Right renal cortex interstitium (tissue), 3 donors: ENCODE measurements around the gene RASL11B. TPM values are rescaled to one million over a fixed set of nuclear protein-coding genes. Genes with fewer than 3 reads are reported as not detected.
"Not testable (repeated sequence)": the region's sequence is repeated elsewhere in the genome, so short reads cannot be mapped to it uniquely, and the experiment has no call there.

Experiments used
- DNase-seq, 3 donors: peaks; one replicate each; pipeline ENCODE4 v3.0.0-alpha.2; 2013; ENCODE audit warnings: low read depth in 3 of 3, low spot score in 2 of 3
- polyA plus RNA-seq, 3 donors: library from polyadenylated mRNA; unstranded; fragments of 120-200 nt; gene quantifications; one replicate each; pipeline ENCODE4 v1.2.1, GENCODE V29; 2013; ENCODE audit not compliant: insufficient read length in 3 of 3

The RASL11B gene, protein sequence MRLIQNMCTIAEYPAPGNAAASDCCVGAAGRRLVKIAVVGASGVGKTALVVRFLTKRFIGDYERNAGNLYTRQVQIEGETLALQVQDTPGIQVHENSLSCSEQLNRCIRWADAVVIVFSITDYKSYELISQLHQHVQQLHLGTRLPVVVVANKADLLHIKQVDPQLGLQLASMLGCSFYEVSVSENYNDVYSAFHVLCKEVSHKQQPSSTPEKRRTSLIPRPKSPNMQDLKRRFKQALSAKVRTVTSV
- polyA plus RNA-seq: 10 to 100 TPM; 39.6 to 49.7 (median 47.6) TPM

DNA sequence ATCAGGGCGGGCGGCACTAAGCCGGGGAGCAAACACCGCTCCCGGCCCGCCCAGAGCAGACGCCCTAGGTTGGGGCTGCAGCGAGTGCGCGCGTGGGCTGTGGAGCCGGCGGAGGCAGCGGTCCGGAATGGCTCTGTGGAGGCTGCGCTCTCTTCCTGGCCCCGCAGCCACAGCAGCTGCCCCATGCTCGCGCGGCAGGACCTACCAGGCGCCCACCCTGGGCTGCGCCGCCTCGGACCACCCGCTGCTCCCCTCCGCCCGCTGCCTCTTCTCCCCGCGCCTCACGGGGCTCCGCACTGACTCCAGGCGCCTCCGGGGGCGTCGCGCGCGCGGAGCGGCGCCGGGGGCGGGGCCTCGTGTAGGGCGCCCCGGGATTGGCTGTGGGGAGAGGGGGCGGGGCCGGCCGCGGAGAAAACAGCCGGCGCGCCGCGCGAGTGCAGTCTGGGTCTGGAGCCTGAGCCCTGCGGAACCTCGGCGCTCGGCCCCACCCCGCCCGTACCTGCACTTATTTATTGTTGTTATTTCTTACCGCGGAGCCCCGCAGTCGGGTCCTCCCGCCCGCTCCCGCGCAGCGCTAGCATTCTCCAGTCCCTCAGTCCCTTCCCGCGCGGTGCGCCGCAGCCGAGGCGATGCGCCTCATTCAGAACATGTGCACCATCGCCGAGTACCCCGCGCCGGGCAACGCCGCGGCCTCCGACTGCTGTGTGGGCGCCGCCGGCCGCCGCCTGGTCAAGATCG lies at the start of gene RASL11B:
Gene RASL11B, plus strand, starts transcription at position 439 of the 738 bp plus-strand sequence. Its CDS starts 191 bp downstream, at position 630.
- DNase-seq: peak in 2 of 3 donors; percentile 67 to 70

DNA sequence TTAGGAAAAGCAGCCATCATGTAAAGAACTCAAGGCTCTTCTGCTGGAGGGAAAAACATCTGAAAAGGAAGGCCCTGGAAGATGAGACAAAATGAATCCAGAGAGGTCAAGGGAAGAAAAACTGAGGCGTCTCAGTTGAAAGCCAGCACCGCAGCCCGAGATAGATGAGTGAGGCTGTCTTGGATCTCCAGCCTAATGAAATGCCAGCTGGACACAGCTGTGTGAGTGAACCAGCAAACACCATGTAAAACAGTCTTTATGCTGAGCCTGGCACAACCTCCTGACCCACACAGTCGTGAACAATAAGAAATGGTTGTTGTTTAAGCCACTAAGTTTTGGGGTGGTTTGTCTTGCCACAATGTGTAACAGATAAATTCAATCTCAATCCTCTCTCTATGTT lies 48.6 kb upstream of the RASL11B start:
- DNase-seq: no peak

GRCh38 chr4:52822583-52822971 lies 39.5 kb upstream of the RASL11B start:
- no peak for DNase-seq

- DNase-seq: no peak
Measured at GRCh38 chr4:52822972-52823701, 39.0 kb upstream of the RASL11B start.

DNA sequence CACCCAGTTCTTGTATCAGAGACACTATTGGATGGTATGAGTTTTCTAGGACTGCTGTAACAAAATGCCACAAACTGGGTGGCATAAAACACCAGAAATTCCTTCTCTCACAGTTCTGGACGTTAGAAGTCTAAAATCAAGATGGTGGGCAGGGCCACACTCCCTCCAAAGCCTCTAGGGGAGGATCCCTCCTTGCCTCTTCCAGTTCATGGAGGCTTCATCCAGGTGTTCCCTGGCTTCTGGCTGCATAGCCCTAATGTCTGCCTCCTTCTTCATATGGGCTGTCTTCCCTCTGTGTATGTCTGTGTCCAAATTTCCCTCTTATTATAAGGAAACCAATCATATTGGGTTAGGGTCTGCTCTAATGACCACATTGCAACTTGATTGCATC lies 38.4 kb upstream of the RASL11B start:
- no peak for DNase-seq

DNA sequence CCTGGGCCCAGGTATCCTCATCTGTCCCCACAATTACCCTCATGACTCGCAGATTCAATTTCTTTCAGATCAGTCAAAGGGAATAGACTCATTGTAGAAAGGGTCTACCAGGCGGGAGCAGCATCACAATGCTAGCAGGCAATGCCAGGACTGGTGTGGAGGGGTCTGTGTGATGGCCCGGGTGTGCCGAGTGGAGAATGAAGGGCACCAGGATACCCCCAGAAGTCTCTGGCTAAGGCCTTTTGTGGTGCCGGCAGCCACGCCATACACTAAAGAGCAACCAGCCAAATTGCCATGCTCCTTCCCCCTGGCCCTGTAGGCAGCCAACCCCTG lies 37.9 kb upstream of the RASL11B start:
- no peak for DNase-seq

DNA sequence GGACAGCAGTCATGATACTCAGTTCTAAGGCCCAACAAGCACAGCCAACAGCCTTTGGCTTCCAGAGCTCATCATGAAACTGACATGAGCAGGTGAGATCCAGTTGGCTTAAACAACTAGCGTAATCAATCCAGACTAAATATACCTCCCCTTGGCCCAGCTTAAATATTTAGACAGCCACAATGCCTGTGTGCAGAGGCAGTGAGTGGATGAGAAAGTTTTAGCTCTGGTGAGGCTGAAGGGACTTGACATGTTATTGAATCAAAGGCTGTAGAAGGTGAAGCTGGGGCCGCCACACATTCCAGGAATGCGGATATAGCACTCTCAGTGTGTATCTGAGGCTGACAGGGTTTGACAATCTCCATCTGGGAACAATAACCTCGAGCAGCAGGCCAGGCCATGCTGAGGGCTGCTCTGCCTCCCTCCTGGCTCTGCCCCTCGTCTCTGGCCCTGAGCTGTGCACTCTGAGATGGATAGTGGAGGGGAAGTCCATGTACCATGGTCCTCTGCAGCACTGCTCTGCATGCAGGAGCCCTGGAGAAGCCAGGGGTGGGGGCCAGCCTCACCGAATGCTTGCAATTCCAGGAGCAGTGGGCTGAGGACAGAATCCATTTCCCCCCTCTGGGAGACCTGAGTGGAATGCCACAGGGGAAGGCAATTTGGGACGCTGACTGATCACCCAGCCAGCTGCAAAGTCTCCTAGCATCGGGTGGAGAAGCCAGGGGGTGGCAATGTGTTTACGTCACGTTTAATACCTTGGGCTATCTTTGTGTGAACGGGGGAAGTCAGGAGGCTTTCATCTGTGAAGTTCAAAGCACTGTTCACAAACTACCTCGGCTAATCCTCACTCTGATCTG lies 37.3 kb upstream of the RASL11B start:
- peak; percentile 66 to 77 (median 67) for DNase-seq

- DNase-seq: no peak
Measured at GRCh38 chr4:52825460-52826090, 36.5 kb upstream of the RASL11B start.

- DNase-seq: no peak
Measured at GRCh38 chr4:52833941-52834525, 28.1 kb upstream of the RASL11B start.

DNA sequence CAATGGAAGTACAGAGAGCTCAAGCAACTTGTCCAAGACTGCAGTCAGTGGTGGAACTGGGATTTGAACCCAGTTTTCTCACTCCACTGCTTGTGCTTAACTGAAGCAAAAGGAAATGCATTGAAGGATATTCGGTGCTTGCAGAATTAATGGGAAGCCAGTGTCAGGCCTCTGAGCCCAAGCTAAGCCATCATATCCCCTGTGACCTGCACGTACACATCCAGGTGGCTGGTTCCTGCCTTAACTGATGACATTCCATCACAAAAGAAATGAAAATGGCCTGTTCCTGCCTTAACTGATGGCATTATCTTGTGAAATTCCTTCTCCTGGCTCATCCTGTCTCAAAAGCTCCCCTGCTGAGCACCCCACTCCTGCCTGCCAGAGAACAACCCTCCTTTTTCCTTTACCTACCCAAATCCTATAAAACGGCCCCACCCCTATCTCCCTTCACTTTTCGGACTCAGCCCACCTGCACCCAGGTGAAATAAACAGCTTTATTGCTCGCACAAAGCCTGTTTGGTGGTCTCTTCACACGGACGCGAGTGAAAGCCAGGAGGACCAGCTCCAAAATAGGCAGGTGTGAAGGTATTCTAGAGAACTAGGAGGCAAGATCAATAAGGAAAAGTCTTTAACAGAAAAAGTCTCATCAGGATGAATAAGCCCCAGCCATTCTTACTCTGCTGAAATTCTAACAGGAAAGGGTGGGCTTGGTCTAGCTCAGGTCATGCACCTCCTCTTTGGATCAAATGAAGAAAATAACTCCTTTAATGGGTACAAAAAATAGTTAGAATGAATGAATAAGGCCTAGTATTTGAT lies 27.3 kb upstream of the RASL11B start:
- not testable (repeated sequence) for DNase-seq

DNA sequence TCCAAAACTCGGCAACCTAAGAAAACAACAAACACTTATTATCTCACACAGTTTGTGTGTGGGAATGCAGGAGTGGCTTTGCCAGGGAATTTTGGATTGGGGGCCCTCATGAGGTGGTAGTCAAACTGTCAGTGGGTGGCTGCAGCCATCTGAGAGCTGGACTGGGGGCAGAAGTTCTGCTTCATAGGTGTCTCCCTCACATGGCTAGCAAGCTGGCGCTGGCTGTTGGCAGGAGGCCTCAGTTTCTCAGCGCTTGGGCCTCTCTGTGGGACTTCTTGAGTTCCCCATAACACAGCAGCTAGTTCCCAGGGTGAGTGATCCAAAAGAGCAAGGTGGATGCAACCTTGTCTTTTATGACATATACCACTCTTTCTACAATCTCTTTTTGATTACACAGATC lies 26.0 kb upstream of the RASL11B start:
- no peak for DNase-seq

DNA sequence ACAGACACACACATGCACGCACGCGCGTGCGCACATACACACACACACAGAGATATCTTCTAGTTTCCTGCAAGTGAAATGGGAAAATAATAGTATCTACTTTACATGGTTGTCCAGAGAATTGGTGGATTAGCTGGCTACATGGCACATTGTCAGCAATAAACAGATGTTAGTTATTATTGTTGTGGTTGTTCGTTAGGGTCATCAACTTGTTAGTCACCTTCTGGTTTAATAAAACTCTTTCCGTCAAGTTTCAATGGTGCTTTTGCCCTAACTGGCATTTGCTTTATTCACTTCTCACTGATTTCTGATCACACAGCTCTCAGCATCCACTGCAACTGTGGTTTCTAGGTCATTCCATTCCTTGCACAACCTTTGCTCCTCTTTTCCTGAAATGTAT lies 25.4 kb upstream of the RASL11B start:
- DNase-seq: no peak

GRCh38 chr4:52837716-52838558 lies 24.2 kb upstream of the RASL11B start:
- no peak for DNase-seq

DNA sequence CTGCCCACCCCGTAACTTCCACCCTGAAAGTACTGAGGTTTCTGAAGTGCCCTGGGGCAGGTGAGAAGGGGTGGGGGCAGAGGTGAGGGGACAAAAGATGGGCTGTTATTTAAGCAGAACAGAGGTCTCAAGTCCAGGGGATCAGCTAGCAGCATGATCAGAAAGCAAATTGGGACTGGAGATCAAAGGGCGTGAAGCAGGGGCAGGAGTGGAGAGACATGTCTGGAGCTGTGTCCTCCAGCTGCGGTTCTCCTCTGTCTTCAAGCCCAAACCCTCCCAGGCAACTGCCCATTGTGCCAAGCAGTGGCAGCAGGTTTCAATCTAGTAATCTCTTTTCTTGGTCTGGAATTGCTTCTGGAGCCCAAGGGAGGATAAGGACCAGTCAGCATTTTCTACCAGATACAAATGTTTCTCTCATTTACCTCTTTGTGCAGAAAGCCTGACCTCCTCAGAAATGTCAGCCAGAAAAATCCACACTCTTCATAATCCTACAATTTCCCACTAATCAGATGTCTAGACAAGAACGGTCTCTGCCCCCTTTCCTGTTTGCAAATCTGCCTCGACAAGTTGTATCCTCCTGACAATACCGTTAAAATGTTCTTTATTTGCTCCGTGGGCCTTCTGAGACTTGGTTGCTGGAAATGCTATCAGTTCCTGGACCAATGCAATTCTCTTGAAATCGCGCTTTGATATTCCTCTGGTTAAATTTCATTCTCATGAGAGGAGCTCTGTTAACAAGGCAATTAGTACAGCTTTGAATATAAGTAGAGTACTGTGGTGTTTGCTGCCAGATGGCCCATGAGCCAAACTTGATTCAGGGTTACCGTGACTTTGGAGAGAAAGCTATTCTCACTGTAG lies 23.2 kb upstream of the RASL11B start:
- DNase-seq: no peak

DNA sequence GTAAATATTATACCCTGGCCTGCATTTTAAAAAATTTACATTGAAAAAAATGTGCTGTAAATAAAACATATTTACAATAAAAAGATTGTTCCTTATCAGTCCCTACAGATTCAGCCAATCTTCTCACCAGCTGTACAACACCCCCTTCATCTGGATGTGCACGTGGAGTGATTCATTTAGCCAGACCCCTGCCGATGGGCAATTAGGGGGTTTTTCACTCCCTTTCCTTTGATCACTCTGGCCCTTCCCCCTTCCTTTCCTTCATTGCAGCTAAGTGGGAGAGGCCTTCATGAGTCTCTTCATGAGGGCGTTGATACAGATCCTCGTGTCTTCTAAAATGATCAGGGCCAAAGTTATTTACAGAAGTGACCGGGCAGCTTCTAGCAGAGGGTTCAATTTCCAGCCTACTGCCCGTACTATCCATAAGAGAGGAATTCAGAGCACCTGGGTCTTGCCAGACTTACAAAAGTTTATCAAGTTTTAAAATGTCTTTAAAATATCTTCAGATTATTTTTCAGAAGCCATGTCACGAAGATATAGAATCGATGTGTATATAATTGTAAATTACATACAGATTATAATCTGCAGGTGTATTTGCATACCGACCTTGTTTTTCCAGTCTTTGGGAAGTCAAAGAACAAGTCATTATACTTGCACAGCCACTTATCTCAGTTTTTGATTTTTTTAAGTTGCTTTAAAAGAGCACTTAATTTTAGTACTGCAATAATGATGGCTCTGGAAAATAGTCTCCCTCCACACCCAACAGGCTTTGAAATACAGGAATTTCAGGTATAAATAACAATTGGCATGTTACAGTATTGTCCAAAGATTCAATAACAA lies 21.4 kb upstream of the RASL11B start:
- DNase-seq: no peak

GRCh38 chr4:52841682-52842456 lies 20.2 kb upstream of the RASL11B start:
- DNase-seq: no peak
